DOHH2 (cell line): Measurements from ENCODE around the gene CCNYL1.

Experiments used
- H3F3A ChIP-seq: fragments of 200-600 bp; sonication (generic), shearing (Covaris generic); 2 replicates; pipeline ENCODE4 v1.6.0; 2016; ENCODE audit warnings: antibody characterized with exemption, mild to moderate bottlenecking; ENCODE audit not compliant: control insufficient read depth, insufficient read depth
- H3K27ac ChIP-seq: fragments of 200-600 bp; sonication (generic); 2 replicates; pipeline ENCODE4 v1.5.1; 2014; ENCODE audit warnings: low read depth, mild to moderate bottlenecking, low read length, moderate library complexity
- H3K27me3 ChIP-seq: fragments of 200-600 bp; sonication (generic); 2 replicates; pipeline ENCODE4 v1.6.1; 2014; ENCODE audit warnings: mild to moderate bottlenecking, low read length, mixed read lengths; ENCODE audit not compliant: control insufficient read depth
- H3K36me3 ChIP-seq: fragments of 200-600 bp; sonication (generic); 2 replicates; pipeline ENCODE4 v1.6.1; 2014; ENCODE audit warnings: mild to moderate bottlenecking, low read length, moderate library complexity, mixed read lengths; ENCODE audit not compliant: control insufficient read depth
- H3K4me1 ChIP-seq: fragments of 200-600 bp; sonication (generic); 2 replicates; pipeline ENCODE4 v1.6.1; 2014; ENCODE audit warnings: mild to moderate bottlenecking, low read length, mixed read lengths; ENCODE audit not compliant: control insufficient read depth
- H3K4me2 ChIP-seq: fragments of 200-600 bp; sonication (generic); 2 replicates; pipeline ENCODE4 v1.6.0; 2014; ENCODE audit warnings: mild to moderate bottlenecking, low read length, moderate library complexity
- H3K4me3 ChIP-seq: fragments of 200-600 bp; sonication (generic); 2 replicates; pipeline ENCODE4 v1.5.1; 2014; ENCODE audit warnings: mild to moderate bottlenecking, low read length, mixed read lengths
- H3K79me2 ChIP-seq: fragments of 200-600 bp; sonication (generic); 2 replicates; pipeline ENCODE4 v1.6.1; 2014; ENCODE audit warnings: mild to moderate bottlenecking, low read length, mixed read lengths; ENCODE audit not compliant: control insufficient read depth
- H3K9me2 ChIP-seq: fragments of 200-600 bp; sonication (generic); replicated peaks from 2 replicates; pipeline ENCODE4 v1.6.1; 2014; ENCODE audit warnings: mild to moderate bottlenecking, low read length, mixed read lengths; ENCODE audit not compliant: control insufficient read depth
- H3K9me3 ChIP-seq: fragments of 200-600 bp; sonication (generic); 2 replicates; pipeline ENCODE4 v1.6.1; 2014; ENCODE audit warnings: antibody characterized with exemption, low read length, mixed read lengths; ENCODE audit not compliant: control insufficient read depth, insufficient read depth
- H4K20me1 ChIP-seq: fragments of 200-600 bp; sonication (generic); 2 replicates; pipeline ENCODE4 v1.6.0; 2014; ENCODE audit warnings: low read depth, mild to moderate bottlenecking, antibody characterized with exemption, low read length, moderate library complexity; ENCODE audit not compliant: control insufficient read depth, insufficient read depth
- CTCF ChIP-seq: fragments of 200-600 bp; sonication (generic); IDR thresholded peaks from one replicate; pipeline ENCODE4 v1.5.1; 2014; ENCODE audit warnings: antibody characterized with exemption, mild to moderate bottlenecking, low read depth, low read length; ENCODE audit not compliant: poor library complexity, severe bottlenecking
- EZH2phosphoT487 ChIP-seq: fragments of 200-600 bp; sonication (generic); IDR thresholded peaks from 2 replicates; pipeline ENCODE4 v1.6.1; 2017; ENCODE audit warnings: borderline replicate concordance, mild to moderate bottlenecking, antibody characterized with exemption, low read length, moderate library complexity, mixed read lengths

The CCNYL1 gene

GRCh38 chr2:207727261-207727660, 15.8 kb downstream of the CCNYL1 start:
- peaks cover 15% of the 10 kb centered on the region for H3K79me2 ChIP-seq
- H3K27ac ChIP-seq, result peak overlapping the region; percentile 73
- peaks cover 8% of the 10 kb centered on the region for H3K36me3 ChIP-seq
- H3K4me3 ChIP-seq, result peak overlapping the region; percentile 57
- peaks cover 26% of the 10 kb centered on the region for H3F3A ChIP-seq
- H3K9me3 ChIP-seq, result no peaks in the 10 kb centered on the region
- H3K4me1 ChIP-seq, result peaks cover 62% of the 10 kb centered on the region
- no peaks in the 10 kb centered on the region for H3K9me2 ChIP-seq
- H3K27me3 ChIP-seq, result no peaks in the 10 kb centered on the region
- peak overlapping the region; percentile 84 for H3K4me2 ChIP-seq
- no peak for TF ChIP-seq CTCF
- no peak for TF ChIP-seq EZH2phosphoT487
- H4K20me1 ChIP-seq, result no peaks in the 10 kb centered on the region

GRCh38 chr2:207729465-207729998, 18.1 kb downstream of the CCNYL1 start:
- no peak overlapping the region for H3K27ac ChIP-seq

GRCh38 chr2:207731138-207731537, 19.7 kb downstream of the CCNYL1 start:
- TF ChIP-seq EZH2phosphoT487, result no peak
- TF ChIP-seq CTCF, result no peak
- Histone ChIP-seq H3K79me2 (0 out of 2 replicates have a peak, but pooled peaks cover 3% of the 10 kb centered on the region), H3K36me3 (peaks cover 14% of the 10 kb centered on the region), H3K9me2 (no peaks in the 10 kb centered on the region), H3F3A (peaks cover 15% of the 10 kb centered on the region), H3K27ac (no peak overlapping the region), H4K20me1 (no peaks in the 10 kb centered on the region), H3K4me2 (no peak overlapping the region), H3K4me1 (peaks cover 29% of the 10 kb centered on the region), H3K27me3 (no peaks in the 10 kb centered on the region), H3K9me3 (no peaks in the 10 kb centered on the region), H3K4me3 (no peak overlapping the region)

More at GRCh38 chr2:207729465-207729998, 18.1 kb downstream of the CCNYL1 start:
- Histone ChIP-seq H3K4me3 (no peak overlapping the region), H3K9me3 (no peaks in the 10 kb centered on the region), H3K4me2 (no peak overlapping the region), H3K27me3 (no peaks in the 10 kb centered on the region), H3K36me3 (peaks cover 12% of the 10 kb centered on the region), H4K20me1 (no peaks in the 10 kb centered on the region), H3K79me2 (0 out of 2 replicates have a peak, but pooled peaks cover 3% of the 10 kb centered on the region), H3K9me2 (no peaks in the 10 kb centered on the region), H3K4me1 (peaks cover 45% of the 10 kb centered on the region), H3F3A (peaks cover 23% of the 10 kb centered on the region)
- TF ChIP-seq CTCF (no peak), EZH2phosphoT487 (no peak)
